ENCODE data around the gene MYO1A. TPM values are rescaled to one million over a fixed set of nuclear protein-coding genes. Genes with fewer than 3 reads are reported as not detected.

The MYO1A gene
- total RNA-seq, 1 donor from 2014 or later = 0.27 TPM

- DNase-seq (ENCODE audit: low spot score in 2 of 2, unreplicated experiment in 2 of 2) = no peak
- Mint-ChIP-seq H3K4me3 (no peak overlapping the region), H3K9me3 (no peaks in the 10 kb centered on the region), H3K36me3 (peaks cover 11% of the 10 kb centered on the region), H3K4me1 (peaks cover 15% of the 10 kb centered on the region), H3K27me3 (ENCODE audit: low read depth) (no peaks in the 10 kb centered on the region), H3K27ac (no peak overlapping the region)
- TF ChIP-seq CTCF (IDR thresholded peaks at IDR 0.05; ENCODE audit: unreplicated experiment) = no peak
Measured at GRCh38 chr12:56991319-56992246, 58.3 kb downstream of the MYO1A start.

GRCh38 chr12:56990648-56991318 lies 59.1 kb downstream of the MYO1A start:
- DNase-seq (ENCODE audit: low spot score in 2 of 2, unreplicated experiment in 2 of 2) = no peak
- Mint-ChIP-seq H3K4me3 (no peak overlapping the region), H3K36me3 (peaks cover 7% of the 10 kb centered on the region), H3K9me3 (no peaks in the 10 kb centered on the region), H3K27me3 (ENCODE audit: low read depth) (no peaks in the 10 kb centered on the region), H3K27ac (no peak overlapping the region), H3K4me1 (peaks cover 20% of the 10 kb centered on the region)
- TF ChIP-seq CTCF (IDR thresholded peaks at IDR 0.05; ENCODE audit: unreplicated experiment) = no peak

- TF ChIP-seq CTCF (IDR thresholded peaks at IDR 0.05; ENCODE audit: unreplicated experiment) = no peak
- no peak overlapping the region for H3K27ac Mint-ChIP-seq
- no peak overlapping the region for H3K4me3 Mint-ChIP-seq
- H3K36me3 Mint-ChIP-seq = peaks cover 5% of the 10 kb centered on the region
- H3K27me3 Mint-ChIP-seq (ENCODE audit: low read depth) = no peaks in the 10 kb centered on the region
- no peak for DNase-seq (ENCODE audit: low spot score in 2 of 2, unreplicated experiment in 2 of 2)
- H3K9me3 Mint-ChIP-seq = no peaks in the 10 kb centered on the region
- peaks cover 22% of the 10 kb centered on the region for H3K4me1 Mint-ChIP-seq
Measured at GRCh38 chr12:56989861-56990610, 59.9 kb downstream of the MYO1A start.

- DNase-seq (ENCODE audit: low spot score in 2 of 2, unreplicated experiment in 2 of 2) = no peak
- Mint-ChIP-seq H3K27ac (peak overlapping the region; percentile 54), H3K9me3 (no peaks in the 10 kb centered on the region), H3K36me3 (peaks cover 3% of the 10 kb centered on the region), H3K27me3 (ENCODE audit: low read depth) (no peaks in the 10 kb centered on the region), H3K4me1 (peaks cover 22% of the 10 kb centered on the region), H3K4me3 (no peak overlapping the region)
- no peak for TF ChIP-seq CTCF (IDR thresholded peaks at IDR 0.05; ENCODE audit: unreplicated experiment)
Measured at GRCh38 chr12:56988207-56988739, 61.7 kb downstream of the MYO1A start.

- peak; percentile 76 to 87 for DNase-seq (ENCODE audit: low spot score in 2 of 2, unreplicated experiment in 2 of 2)
- Mint-ChIP-seq H3K9me3 (no peaks in the 10 kb centered on the region), H3K4me3 (no peak overlapping the region), H3K4me1 (peaks cover 22% of the 10 kb centered on the region), H3K36me3 (no peaks in the 10 kb centered on the region), H3K27ac (no peak overlapping the region), H3K27me3 (ENCODE audit: low read depth) (no peaks in the 10 kb centered on the region)
- TF ChIP-seq CTCF (IDR thresholded peaks at IDR 0.05; ENCODE audit: unreplicated experiment) = peak; percentile 94
Measured at GRCh38 chr12:56987551-56988053, 62.3 kb downstream of the MYO1A start.
